ENCODE measurements around the gene GMEB2.

- TF ChIP-seq POLR2A (IDR thresholded peaks at IDR 0.05) (no peak), CTCF (IDR thresholded peaks at IDR 0.05) (no peak)
Measured at GRCh38 chr20:63648190-63648589, 21.3 kb upstream of the GMEB2 start.

Measured in right lobe of liver (tissue), 4 donors.